ENCODE results near the gene RPL22L1.

- no peak for TF ChIP-seq CTCF (IDR thresholded peaks at IDR 0.05; ENCODE audit: low read depth, low read length)
- TF ChIP-seq MAX (IDR thresholded peaks at IDR 0.05; ENCODE audit: low read depth, low read length) = no peak
- TF ChIP-seq POLR2A (IDR thresholded peaks at IDR 0.05; ENCODE audit: extremely low read depth, insufficient read length) = no peak
- TF ChIP-seq MYC (IDR thresholded peaks at IDR 0.05; ENCODE audit: low read depth, low read length) = no peak
Measured at GRCh38 chr3:170830580-170830979, 39.4 kb downstream of the RPL22L1 start.
